Stimulated activated naive CD8-positive, alpha-beta T cell treated with anti-CD3 and anti-CD28 coated beads, Interleukin-15, Interleukin-2, amounts not matched to agents 100 U/mL and 50 U/mL, for 24 hours (primary cell): Measurements from ENCODE around the gene OTUD7B.
"Not testable (repeated sequence)": the region's sequence is repeated elsewhere in the genome, so short reads cannot be mapped to it uniquely, and the experiment has no call there.

Source experiments
- ATAC-seq: fragments of 150-1000 bp; cut with Tn5 transposase; one replicate; pipeline ENCODE4 v1.10.0; 2021
- DNase-seq: peaks from one replicate; pipeline ENCODE4 v3.0.0; 2021

The OTUD7B gene

DNA sequence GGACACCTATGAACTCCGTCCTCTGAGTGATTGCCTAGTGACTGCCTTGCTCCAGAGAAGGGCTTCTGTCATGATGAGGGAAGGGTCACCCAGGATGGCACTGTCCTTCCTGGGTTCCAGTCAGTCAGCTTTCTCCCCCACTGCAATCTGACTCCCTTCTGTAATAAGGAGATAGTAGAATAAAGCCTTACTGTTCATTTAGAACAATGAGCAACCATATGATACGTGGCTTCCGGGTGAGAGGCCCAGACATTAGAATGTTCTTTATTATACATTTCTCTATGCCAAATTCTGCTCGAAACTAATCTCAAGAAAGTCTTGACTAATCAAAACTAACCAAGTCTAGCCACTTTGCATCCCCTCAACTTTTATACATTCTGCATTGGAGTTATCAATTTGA lies 65.3 kb downstream of the OTUD7B start:
- no peak for DNase-seq
- ATAC-seq, result no peak

DNA sequence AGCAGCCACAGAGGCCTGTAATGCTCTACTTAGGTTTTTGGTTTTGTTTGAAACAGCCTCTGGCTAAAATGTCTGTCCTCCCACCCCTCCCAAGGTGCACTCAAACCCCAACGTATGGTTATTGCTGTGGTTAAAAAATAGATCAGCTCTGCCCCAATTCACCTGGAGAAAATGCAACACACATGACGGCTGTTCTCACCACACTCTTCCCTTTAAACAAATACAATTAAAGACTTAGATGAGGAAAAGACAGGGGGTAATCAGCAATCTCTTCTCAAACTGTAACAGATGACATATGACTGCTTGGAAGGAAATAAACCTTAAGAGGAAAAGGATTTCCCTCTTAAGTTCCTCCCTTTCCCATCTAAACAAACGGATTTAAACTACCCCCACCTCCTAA lies 67.6 kb downstream of the OTUD7B start:
- ATAC-seq, result no peak
- DNase-seq, result no peak

DNA sequence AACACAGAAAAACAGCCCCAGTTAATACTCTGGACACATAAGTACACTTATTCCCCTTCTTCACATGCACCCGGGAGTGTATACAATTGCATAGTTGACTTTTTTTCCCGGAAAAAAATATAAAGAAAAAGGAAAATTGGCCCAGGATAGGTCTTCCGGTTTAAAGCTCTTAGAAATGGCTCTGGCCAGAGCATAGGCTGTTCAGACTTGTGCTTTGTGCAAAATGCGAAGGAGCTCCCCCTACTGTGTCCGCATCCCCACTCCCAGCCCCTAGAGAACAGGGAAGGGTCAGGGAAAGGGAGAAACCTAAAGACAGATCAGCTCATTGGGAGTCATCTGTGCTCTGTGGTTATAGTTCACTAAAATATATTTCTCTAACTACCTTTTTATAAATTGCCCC lies 68.3 kb downstream of the OTUD7B start:
- DNase-seq (no peak), ATAC-seq (no peak)

GRCh38 chr1:149940427-149940826 lies 70.1 kb downstream of the OTUD7B start:
- DNase-seq (no peak), ATAC-seq (no peak)

- ATAC-seq, DNase-seq: not testable (repeated sequence)
These were observed 71.9 kb downstream of the OTUD7B start for GRCh38 chr1:149938668-149939003.

DNA sequence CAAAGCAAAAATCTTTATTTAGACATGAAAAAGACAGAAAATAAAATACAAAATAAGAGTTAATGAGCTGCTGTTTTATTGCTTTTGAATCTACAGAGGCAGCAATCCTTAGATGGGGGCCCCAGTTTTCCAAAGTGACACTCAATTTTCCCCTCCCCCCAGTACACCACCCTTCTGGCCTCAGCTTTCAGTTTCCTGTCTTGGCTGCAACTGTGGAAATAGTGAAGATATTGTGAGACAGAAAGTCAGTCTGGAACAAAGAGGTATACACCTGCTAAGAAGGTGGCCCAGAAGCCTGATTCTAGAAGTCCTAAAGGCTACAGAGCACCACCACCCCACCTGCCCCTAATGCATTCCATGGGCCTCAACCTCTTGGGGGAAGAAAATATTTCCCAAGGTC lies 72.8 kb downstream of the OTUD7B start:
- ATAC-seq, result peak; percentile 72
- DNase-seq, result no peak

- ATAC-seq (no peak), DNase-seq (no peak)
These were observed 73.4 kb downstream of the OTUD7B start for GRCh38 chr1:149936992-149937705.

DNA sequence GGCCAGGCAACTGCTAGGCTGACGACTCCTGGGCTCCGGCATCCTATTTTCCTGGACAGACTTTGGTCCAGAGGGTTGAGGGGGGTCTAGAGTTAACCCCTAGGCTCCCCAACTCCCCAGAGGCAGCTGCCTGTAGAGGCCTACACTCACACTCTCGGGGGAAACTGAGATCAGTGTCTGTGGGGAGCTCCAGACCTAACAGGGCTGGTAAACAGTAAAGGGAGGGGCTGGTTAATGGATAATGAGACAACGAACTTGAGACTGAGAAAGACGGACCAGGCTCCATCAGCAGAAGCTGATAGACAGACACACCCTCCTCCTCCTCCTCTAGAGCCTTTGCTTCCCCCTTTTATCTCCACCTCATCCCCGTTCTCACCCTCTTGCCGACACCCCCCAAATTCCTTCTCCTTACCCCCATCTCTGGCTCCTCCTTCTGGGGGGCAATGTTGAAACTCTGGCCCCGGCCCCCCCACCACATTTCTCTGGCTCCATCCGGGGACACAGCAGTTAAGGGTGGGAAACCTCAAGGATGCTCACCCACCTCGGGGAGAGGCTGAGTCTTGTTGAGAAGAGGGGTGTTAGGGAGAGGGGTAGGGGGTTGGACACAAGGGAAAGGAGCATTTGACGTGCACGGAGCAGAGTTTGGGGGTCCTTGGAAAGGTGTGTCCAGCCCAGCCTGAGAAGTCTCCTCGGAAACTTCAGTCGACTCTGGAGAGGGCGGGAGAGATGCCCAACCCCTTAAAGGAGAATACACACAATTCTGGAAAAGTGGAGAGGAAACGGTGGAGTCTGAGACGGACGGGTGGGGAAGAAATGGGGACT lies 74.1 kb downstream of the OTUD7B start, which contains the start of gene MTMR11:
TSS of gene MTMR11 (minus strand) at position 710 of the 822 bp plus-strand sequence. CDS start at position 478, 232 bp downstream.
- DNase-seq, result no peak
- ATAC-seq, result no peak

- no peak for ATAC-seq
These were observed 76.2 kb downstream of the OTUD7B start for GRCh38 chr1:149934356-149934755.

DNA sequence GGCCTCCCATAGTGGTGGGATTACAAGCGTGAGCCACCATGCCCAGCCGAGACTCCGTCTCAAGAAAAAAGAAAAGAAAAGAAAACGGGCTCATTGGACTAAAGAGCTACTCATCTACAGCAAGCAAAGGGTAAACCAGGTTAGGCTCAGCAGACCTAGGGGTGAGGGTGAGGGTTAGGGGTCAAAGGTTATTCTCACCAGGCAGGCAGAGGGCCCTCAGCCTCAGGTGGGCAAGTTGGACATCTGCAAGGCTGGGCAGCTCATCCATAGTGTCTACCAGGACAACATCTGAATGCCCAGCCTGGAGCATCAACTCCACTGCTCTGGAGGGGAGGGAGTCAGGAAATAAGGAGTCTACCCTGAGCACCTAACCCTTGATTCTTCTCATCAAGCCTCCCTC lies 77.3 kb downstream of the OTUD7B start:
- ATAC-seq (no peak), DNase-seq (no peak)

More at GRCh38 chr1:149934356-149934755, 76.2 kb downstream of the OTUD7B start:
- DNase-seq, result no peak

- DNase-seq (no peak), ATAC-seq (no peak)
These were observed 78.1 kb downstream of the OTUD7B start for GRCh38 chr1:149932474-149932873.

DNA sequence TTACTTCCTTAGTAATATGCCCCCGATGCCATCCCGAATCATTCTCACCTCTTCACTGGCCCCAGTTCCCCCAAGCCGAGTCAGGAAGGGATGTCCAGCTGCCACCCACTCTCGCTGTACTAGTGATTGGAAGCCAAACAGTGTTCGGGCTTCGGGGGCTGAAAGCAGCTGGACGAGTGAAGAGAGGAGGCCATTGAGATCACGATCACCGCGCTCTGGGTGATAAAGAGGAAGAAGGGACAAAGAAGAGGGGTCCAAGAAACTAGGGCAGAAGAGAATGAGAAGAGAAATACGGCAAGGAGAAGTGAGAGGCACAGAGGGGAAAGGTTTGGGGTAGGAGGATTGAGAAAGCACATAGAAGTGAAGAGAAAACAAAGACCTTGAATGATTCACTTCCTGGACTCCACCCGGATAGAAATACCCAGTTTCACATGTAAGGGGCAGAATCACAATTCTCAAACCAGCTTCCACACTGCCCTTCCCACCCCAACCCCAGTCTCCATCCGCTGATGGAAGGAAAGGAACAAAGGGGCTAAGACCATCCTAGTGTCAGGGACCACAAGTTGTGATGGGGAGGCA lies 79.2 kb downstream of the OTUD7B start:
- ATAC-seq (no peak), DNase-seq (no peak)

DNA sequence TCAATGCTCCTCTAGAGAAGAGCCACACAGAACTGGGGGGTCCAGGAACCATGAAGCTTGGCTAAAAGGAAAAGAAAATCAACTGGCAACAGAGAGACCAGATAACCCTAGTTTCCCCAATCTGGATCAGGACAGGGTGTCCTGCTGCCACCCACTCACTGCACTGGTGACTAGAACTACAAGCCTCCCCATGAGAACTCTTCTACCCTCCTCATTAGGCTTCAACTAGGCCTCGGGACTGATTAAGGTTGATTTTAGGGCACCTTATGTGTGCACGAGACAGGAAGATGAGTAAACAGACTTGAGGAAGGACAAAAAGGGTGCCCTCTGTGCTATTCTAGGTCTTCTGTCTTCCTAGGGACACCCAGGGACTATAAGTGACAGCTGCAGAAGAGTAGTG lies 80.7 kb downstream of the OTUD7B start:
- no peak for DNase-seq
- no peak for ATAC-seq

- DNase-seq (no peak), ATAC-seq (no peak)
These were observed 82.2 kb downstream of the OTUD7B start for GRCh38 chr1:149928401-149928724.

DNA sequence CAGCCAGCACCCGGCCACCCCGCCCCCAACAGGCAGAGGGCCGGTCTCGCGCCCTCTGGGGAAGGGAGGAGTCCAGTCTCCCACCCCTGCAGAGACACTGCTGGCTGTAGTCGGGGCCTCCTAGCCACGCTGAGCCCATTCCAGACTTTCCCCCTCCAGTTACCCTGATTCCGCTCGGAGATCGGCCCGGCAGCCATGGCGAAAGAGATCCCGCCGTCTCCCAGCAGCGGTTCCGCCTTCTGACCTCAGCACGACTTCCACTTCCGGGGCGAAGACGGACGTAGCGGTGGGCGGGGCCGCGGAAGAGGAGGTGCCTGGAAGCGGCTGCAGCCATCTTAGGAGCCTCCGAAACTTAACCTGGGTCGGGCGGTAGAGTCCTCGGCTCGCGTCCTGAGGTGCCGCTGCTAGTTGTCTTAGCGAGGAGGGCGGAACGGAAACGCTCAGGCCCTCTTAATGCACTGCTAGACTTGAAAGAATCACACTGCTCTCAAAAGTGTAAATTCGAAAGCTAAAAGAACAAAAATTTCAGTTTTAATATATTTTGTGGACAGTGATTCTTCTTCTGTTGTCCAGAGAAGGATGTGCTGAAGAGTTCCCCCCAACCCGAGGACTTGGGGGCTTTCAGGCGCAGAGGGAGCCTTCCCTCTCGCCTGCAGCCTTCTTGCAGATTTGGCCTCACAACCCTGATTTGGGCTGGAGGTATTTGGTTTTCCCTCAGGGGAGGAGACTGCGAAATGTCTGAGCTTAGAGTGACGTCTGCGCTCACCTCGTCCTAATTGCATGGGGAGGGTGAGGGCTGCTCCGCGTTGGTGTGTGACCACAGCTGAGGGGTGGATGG lies 82.7 kb downstream of the OTUD7B start, which contains the start of gene SF3B4:
TSS of gene SF3B4 (minus strand) at position 241 of the 838 bp plus-strand sequence. CDS start at position 197, 44 bp downstream.
- peak; percentile 96 for DNase-seq

GRCh38 chr1:149927056-149927562 lies 83.4 kb downstream of the OTUD7B start:
- DNase-seq (no peak), ATAC-seq (no peak)

More for the DNA sequence above, 82.7 kb downstream of the OTUD7B start, which contains the start of gene SF3B4:
- ATAC-seq, result peak; percentile 95

DNA sequence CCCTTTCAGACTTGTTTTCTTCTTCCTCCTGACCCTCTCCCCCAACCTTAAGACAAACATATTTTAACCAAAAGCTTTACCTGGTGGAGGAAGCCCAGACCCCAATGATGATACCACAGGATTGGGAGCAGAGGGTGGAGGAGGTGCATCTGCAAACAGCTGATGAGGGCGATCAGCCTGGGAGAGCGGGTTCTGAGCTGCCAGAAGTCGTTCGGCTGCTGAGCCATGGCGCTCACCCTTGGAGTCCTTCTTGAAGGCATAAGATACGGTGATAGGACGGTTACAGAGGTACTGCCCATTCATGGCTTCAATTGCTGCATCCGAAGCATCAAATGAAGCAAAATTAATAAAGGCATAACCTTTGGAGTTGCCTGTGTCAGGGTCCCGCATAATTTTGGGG lies 84.2 kb downstream of the OTUD7B start:
- no peak for ATAC-seq

DNA sequence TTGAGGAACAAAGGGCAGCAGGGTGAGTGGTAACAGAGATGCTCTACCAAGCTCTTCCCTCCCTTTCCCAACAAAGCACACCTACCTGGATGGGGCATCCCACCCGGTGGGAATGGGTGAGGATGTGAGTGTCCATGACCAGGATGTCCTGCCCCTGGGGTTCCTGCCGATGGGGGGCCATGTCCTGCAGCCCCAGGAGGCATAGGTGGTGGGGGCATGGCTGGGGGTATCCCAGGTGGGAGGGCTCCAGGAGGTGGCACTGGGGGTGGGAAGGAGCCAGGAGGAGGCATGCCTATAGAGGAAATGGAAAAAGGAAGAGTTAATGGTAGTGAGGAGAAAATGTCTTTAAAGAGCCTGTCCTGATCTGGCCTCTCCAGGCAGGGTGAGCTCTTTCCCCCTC lies 84.8 kb downstream of the OTUD7B start:
- ATAC-seq (no peak), DNase-seq (no peak)

More for the DNA sequence above, 84.2 kb downstream of the OTUD7B start:
- DNase-seq, result no peak

GRCh38 chr1:149925345-149925744 lies 85.2 kb downstream of the OTUD7B start:
- ATAC-seq (no peak), DNase-seq (no peak)

DNA sequence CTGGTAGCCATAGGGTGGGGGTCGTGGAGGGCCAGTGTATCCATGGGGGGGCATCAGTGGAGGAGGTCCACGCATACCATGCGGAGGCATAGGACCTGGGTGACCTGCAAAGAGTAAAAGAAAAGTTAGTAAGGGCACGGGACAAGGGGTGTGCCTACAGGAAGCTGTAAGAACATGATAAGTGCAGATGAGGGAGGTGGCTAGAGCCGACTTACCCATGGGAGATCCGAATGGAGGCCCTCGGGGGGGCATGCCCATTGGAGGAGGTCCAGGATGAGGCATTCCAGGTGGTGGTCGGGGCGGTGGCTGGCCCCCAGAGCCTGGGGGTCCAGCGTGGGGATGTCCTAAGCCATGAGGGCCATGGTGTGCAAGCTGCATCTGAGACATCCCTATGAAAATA lies 86.9 kb downstream of the OTUD7B start:
- DNase-seq (no peak), ATAC-seq (no peak)

DNA sequence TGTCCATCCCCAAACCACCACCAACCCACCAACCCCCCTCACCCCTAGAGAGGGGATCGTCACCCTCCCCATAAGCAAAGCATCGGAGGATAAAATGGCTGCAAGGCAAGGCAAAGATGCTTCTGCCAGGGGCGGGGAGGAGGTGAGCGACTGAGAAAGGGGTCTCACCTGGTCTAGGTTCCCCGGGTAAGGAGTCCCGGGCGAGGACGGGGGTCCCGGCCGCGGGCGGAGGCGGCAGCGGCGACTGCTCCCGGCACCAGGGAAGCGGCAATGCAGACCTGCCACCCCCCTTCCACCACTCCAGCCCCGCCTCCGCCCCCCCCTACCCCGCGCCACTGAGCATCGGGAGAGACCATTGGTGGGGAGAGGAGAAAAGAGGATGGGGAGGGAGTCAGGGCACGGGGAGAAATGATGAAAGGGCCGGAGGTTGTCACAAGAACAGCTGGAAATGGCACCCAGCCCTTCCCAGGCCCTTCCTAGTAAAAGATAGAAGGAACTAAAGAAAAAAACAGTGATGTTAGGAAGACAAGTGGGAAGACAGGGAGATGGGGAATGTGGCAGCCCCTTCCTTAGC lies 92.9 kb downstream of the OTUD7B start, which contains the start of gene SV2A:
TSS of gene SV2A (minus strand) at position 274 of the 574 bp plus-strand sequence. CDS start 4,004 bp downstream, outside the sequence.
- DNase-seq (peak; percentile 56), ATAC-seq (peak; percentile 47)
